DMS153 treated with DMSO at 0.1 percent for 48 hours (cell line): Measurements from ENCODE around the gene TBC1D19.
"Not testable (repeated sequence)": the region's sequence is repeated elsewhere in the genome, so short reads cannot be mapped to it uniquely, and the experiment has no call there.

ENCODE experiments used
- DNase-seq: peaks from one replicate; lab custom pipeline; 2025; ENCODE audit not compliant: unreplicated experiment; lab: John Stamatoyannopoulos, UW

TBC1D19 gene

GRCh38 chr4:26679040-26679695, 95.3 kb downstream of the TBC1D19 start:
- not testable (repeated sequence) for DNase-seq

- no peak for DNase-seq
Observed at GRCh38 chr4:26682436-26682835, 98.6 kb downstream of the TBC1D19 start.

GRCh38 chr4:26685250-26685649, 101.4 kb downstream of the TBC1D19 start:
- DNase-seq: no peak

- no peak for DNase-seq
Observed at GRCh38 chr4:26687728-26688127, 103.8 kb downstream of the TBC1D19 start.

GRCh38 chr4:26690506-26690905, 106.6 kb downstream of the TBC1D19 start:
- DNase-seq: no peak

- DNase-seq: no peak
Observed at GRCh38 chr4:26692014-26692726, 108.3 kb downstream of the TBC1D19 start.

GRCh38 chr4:26694131-26694530, 110.2 kb downstream of the TBC1D19 start:
- DNase-seq: not testable (repeated sequence)

GRCh38 chr4:26700110-26700509, 116.2 kb downstream of the TBC1D19 start:
- no peak for DNase-seq

GRCh38 chr4:26701095-26701494, 117.2 kb downstream of the TBC1D19 start:
- DNase-seq: no peak

GRCh38 chr4:26701786-26702227, 117.9 kb downstream of the TBC1D19 start:
- no peak for DNase-seq

GRCh38 chr4:26707342-26707741, 123.5 kb downstream of the TBC1D19 start:
- DNase-seq: no peak

- no peak for DNase-seq
Observed at GRCh38 chr4:26709246-26709645, 125.4 kb downstream of the TBC1D19 start.

- no peak for DNase-seq
Observed at GRCh38 chr4:26713563-26714151, 129.8 kb downstream of the TBC1D19 start.

GRCh38 chr4:26715636-26716242, 131.9 kb downstream of the TBC1D19 start:
- no peak for DNase-seq

- no peak for DNase-seq
Observed at GRCh38 chr4:26717332-26717731, 133.4 kb downstream of the TBC1D19 start.

- DNase-seq: peak; percentile 8
Observed at GRCh38 chr4:26719954-26720552, 136.2 kb downstream of the TBC1D19 start.

GRCh38 chr4:26721685-26722084, 137.8 kb downstream of the TBC1D19 start:
- DNase-seq: no peak

- no peak for DNase-seq
Observed at GRCh38 chr4:26723216-26723615, 139.3 kb downstream of the TBC1D19 start.

- no peak for DNase-seq
Observed at GRCh38 chr4:26724534-26724933, 140.7 kb downstream of the TBC1D19 start.

GRCh38 chr4:26726655-26727387, 142.9 kb downstream of the TBC1D19 start:
- DNase-seq: no peak

GRCh38 chr4:26727844-26728243, 144.0 kb downstream of the TBC1D19 start:
- DNase-seq: no peak
